PFSK-1 (cell line): Measurements from ENCODE around the gene MCEE.
A peak's percentile ranks its signal among the peaks of the same experiment; 100 is the strongest.

Experiments
- FOXP2 ChIP-seq: optimal IDR thresholded peaks from 2 replicates; pipeline ENCODE3; 2011; ENCODE audit warnings: borderline replicate concordance, control low read depth, inconsistent platforms; ENCODE audit not compliant: insufficient read depth; ENCODE audit errors: extremely low read length, extremely low read depth
- POLR2AphosphoS5 ChIP-seq: IDR thresholded peaks from 2 replicates; pipeline ENCODE4 v1.6.1; 2012; ENCODE audit warnings: low read depth, mild to moderate bottlenecking, control low read depth, low read length, moderate library complexity
- REST ChIP-seq, 2 experiments: IDR thresholded peaks; 2 replicates each; pipeline versions ENCODE4 v1.6.1 to v1.8.0; 2011 to 2012; ENCODE audit warnings: low read depth in 2 of 2, low read length in 2 of 2, control low read depth in 1 of 2, inconsistent platforms in 1 of 2, mild to moderate bottlenecking in 1 of 2, moderate library complexity in 1 of 2; ENCODE audit not compliant: insufficient read depth in 1 of 2
- SIN3A ChIP-seq: IDR thresholded peaks from 2 replicates; pipeline ENCODE4 v1.6.1; 2012; ENCODE audit warnings: mild to moderate bottlenecking, low read length, moderate library complexity, borderline replicate concordance; ENCODE audit not compliant: insufficient read depth
- TAF1 ChIP-seq: IDR thresholded peaks from 2 replicates; pipeline ENCODE4 v1.6.1; 2012; ENCODE audit warnings: low read length, control low read depth, borderline replicate concordance; ENCODE audit not compliant: insufficient read depth

Gene MCEE

DNA sequence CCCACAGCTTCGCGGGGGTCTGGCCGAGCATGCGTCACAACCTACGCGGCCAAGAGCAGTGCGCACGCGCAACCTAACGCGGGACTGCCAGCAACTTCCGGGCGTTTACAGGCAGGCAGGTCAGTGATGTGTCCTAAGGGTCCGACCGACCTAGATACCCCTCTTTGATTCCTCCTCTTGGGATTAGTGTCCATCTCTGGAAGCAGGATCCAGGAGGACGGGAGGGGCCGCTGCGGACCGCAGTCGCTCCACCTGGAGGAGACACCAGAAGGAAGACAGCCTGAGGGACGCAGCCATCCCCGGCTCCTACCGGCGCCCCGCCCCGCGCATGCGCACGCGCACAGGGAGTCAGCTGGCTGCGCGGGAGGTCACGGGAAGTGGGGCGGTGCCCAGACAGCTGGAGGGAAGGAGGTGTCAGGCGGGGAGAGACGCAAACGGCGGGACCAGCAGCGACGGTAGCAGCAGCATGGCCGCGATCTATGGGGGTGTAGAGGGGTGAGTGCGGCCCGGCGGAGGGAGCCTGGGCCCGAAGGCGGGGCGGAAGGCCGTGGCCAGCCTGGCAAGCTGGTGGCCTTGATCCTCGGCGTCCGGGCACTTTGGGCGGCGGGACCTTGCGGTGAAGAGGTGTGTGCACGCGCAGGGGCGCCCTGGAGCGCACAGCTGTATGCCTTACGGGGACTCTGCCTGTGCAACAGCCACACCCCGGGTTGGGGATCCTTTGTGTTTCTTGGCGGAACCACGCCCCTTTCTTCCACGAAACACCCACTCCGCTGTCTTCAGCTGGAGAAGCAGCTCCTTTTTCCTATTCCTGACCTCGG, 61.6 kb downstream of the MCEE start, which contains the start of gene NAGK:
Gene NAGK, plus strand, starts transcription at position 431 of the 818 bp plus-strand sequence. Its CDS starts 36 bp downstream, at position 467.
- TF ChIP-seq POLR2AphosphoS5 (peak; percentile 100), SIN3A (peak; percentile 96; the same call in 1 of the 2 replicates), REST (IDR thresholded peaks at IDR 0.05; ENCODE audit: insufficient read depth in 1 of 2, low read depth in 2 of 2, low read length in 2 of 2) (peak in 1 of 2 experiments; percentile 50; a peak in 2 of 4 replicates), TAF1 (peak; percentile 93; the same call in 1 of the 2 replicates), FOXP2 (peak; percentile 97)

GRCh38 chr2:71067567-71068217, 62.3 kb downstream of the MCEE start:
- TF ChIP-seq REST (IDR thresholded peaks at IDR 0.05; ENCODE audit: insufficient read depth in 1 of 2, low read depth in 2 of 2, low read length in 2 of 2) (0 out of 4 replicates have a peak, but pooled peaks of 1 of the 2 experiments have one; percentile 31), FOXP2 (no peak), TAF1 (no peak), SIN3A (no peak)

GRCh38 chr2:71066856-71067255, 63.2 kb downstream of the MCEE start:
- TF ChIP-seq FOXP2 (no peak), POLR2AphosphoS5 (no peak), SIN3A (no peak), TAF1 (no peak), REST (IDR thresholded peaks at IDR 0.05; ENCODE audit: insufficient read depth in 1 of 2, low read depth in 2 of 2, low read length in 2 of 2) (no peak)

GRCh38 chr2:71064754-71065621, 65.0 kb downstream of the MCEE start:
- no peak for TF ChIP-seq SIN3A
- no peak for TF ChIP-seq FOXP2
- TF ChIP-seq TAF1 = no peak
- TF ChIP-seq REST (IDR thresholded peaks at IDR 0.05; ENCODE audit: insufficient read depth in 1 of 2, low read depth in 2 of 2, low read length in 2 of 2) = no peak
